GM12878 (cell line): Measurements from ENCODE around the gene NAALADL2. TPM values are rescaled to one million over a fixed set of nuclear protein-coding genes. Genes with fewer than 3 reads are reported as not detected.
A peak's percentile ranks its signal among the peaks of the same experiment; 100 is the strongest.

Experiments
- ATAC-seq: fragments of 200-7000 bp; cut with Tn5 transposase; 3 replicates; pipeline ENCODE4 v1.9.1; 2020; ENCODE audit warnings: mild to moderate bottlenecking, moderate library complexity
- BruUV-seq: library from RNA; stranded (reverse); fragments of 400-500 nt; replicated peaks from 2 replicates; lab custom pipeline; 2021; lab: Mats Ljungman, UMichigan
- CTCF ChIA-PET: fragments of 300-600 bp; sonication (Branson Sonifier 250); formaldehyde crosslinking; extraction: SDS; loops from one replicate; lab custom pipeline; 2021; ENCODE audit warnings: inconsistent platforms; lab: Yijun Ruan, JAX
- POLR2A ChIA-PET: fragments of 350-600 bp; formaldehyde crosslinking; extraction: SDS; loops from one replicate; lab custom pipeline; 2021; ENCODE audit warnings: inconsistent platforms; lab: Charles Lee
- RAD21 ChIA-PET: fragments of 300-600 bp; sonication (Branson Sonifier 250); formaldehyde crosslinking; loops from one replicate; lab custom pipeline; 2023; ENCODE audit warnings: antibody characterized with exemption; ENCODE audit not compliant: unreplicated experiment; lab: Charles Lee
- SMC1A ChIA-PET: fragments of 300-600 bp; sonication (Branson Sonifier 250); formaldehyde crosslinking; loops from one replicate; lab custom pipeline; 2023; ENCODE audit not compliant: unreplicated experiment, uncharacterized antibody; lab: Charles Lee
- DNase-seq: peaks from one replicate; pipeline ENCODE4 v3.0.0-alpha.2; 2011; ENCODE audit warnings: low read depth, low spot score
- FAIRE-seq: peaks from 3 replicates; lab custom pipeline; 2011; peaks lifted over from hg19 to GRCh38; lab: Jason Lieb, UNC
- H2AFZ ChIP-seq: 2 replicates; pipeline ENCODE4 v1.6.0; 2011; ENCODE audit warnings: low read depth, low read length, control low read depth; ENCODE audit not compliant: control insufficient read depth
- H3K27ac ChIP-seq: 2 replicates; pipeline ENCODE4 v1.5.1; 2011; ENCODE audit warnings: control low read depth; ENCODE audit not compliant: control insufficient read depth, insufficient read depth
- H3K27me3 ChIP-seq, 2 experiments: replicated peaks in 1 of 2; 2 replicates each; pipeline versions ENCODE4 v1.6.0 to v1.6.1; 2011; ENCODE audit warnings: low read length in 1 of 2; ENCODE audit not compliant: control insufficient read depth in 2 of 2, insufficient read depth in 2 of 2
- H3K36me3 ChIP-seq, 2 experiments: 2 replicates each; pipeline ENCODE4 v1.5.1; 2011; ENCODE audit warnings: low read length in 1 of 2; ENCODE audit not compliant: control insufficient read depth in 2 of 2, insufficient read depth in 2 of 2
- H3K4me1 ChIP-seq: 2 replicates; pipeline ENCODE4 v1.6.1; 2011; ENCODE audit warnings: mild to moderate bottlenecking, low read length, moderate library complexity, mixed read lengths; ENCODE audit not compliant: control insufficient read depth, insufficient read depth
- H3K4me2 ChIP-seq: 2 replicates; pipeline ENCODE4 v1.6.0; 2011; ENCODE audit warnings: control low read depth; ENCODE audit not compliant: control insufficient read depth, insufficient read depth
- H3K4me3 ChIP-seq: fragments of 200-600 bp; sonication (generic); 2 replicates; pipeline ENCODE4 v1.5.1; 2016
- H3K79me2 ChIP-seq: 2 replicates; pipeline ENCODE4 v1.6.0; 2011; ENCODE audit warnings: low read length; ENCODE audit not compliant: control insufficient read depth, insufficient read depth
- H3K9ac ChIP-seq: 2 replicates; pipeline ENCODE4 v1.8.0; 2011; ENCODE audit warnings: low read length, control low read depth, mixed read lengths; ENCODE audit not compliant: control insufficient read depth, insufficient read depth
- H3K9me3 ChIP-seq: replicated peaks from 3 replicates; pipeline ENCODE4 v1.5.1; 2011; ENCODE audit warnings: mild to moderate bottlenecking, low read length; ENCODE audit not compliant: control insufficient read depth, insufficient read depth
- H4K20me1 ChIP-seq: 2 replicates; pipeline ENCODE4 v1.6.0; 2011; ENCODE audit not compliant: control insufficient read depth, insufficient read depth
- ATF3 ChIP-seq: IDR thresholded peaks from 2 replicates; pipeline ENCODE4 v1.6.1; 2011; ENCODE audit warnings: low read depth, mild to moderate bottlenecking, low read length, moderate library complexity, borderline replicate concordance; ENCODE audit errors: extremely low read depth
- BCL11A ChIP-seq: IDR thresholded peaks from 2 replicates; pipeline ENCODE4 v1.6.1; 2011; ENCODE audit warnings: low read depth, low read length
- CBX3 ChIP-seq: fragments of 200-600 bp; sonication (generic); IDR thresholded peaks from 2 replicates; pipeline ENCODE4 v1.6.1; 2016; ENCODE audit warnings: low read depth, borderline replicate concordance
- ESRRA ChIP-seq: IDR thresholded peaks from 2 replicates; pipeline ENCODE4 v1.6.1; 2012; ENCODE audit warnings: mild to moderate bottlenecking, low read length, improper control_type of control experiment
- HCFC1 ChIP-seq: fragments of 150-350 bp; IDR thresholded peaks from 2 replicates; pipeline ENCODE4 v1.6.1; 2014; ENCODE audit warnings: low read length
- IRF5 ChIP-seq: fragments of 450-650 bp; IDR thresholded peaks from 2 replicates; pipeline ENCODE4 v1.6.1; 2017; ENCODE audit warnings: borderline replicate concordance
- MEF2A ChIP-seq: IDR thresholded peaks from 2 replicates; pipeline ENCODE4 v1.6.1; 2011; ENCODE audit warnings: low read depth, mild to moderate bottlenecking, low read length, moderate library complexity; ENCODE audit not compliant: insufficient read depth
- MYC ChIP-seq: IDR thresholded peaks from 2 replicates; pipeline ENCODE4 v1.6.1; 2011; ENCODE audit warnings: mild to moderate bottlenecking, low read length, moderate library complexity, inconsistent platforms; ENCODE audit not compliant: insufficient read depth, insufficient replicate concordance, insufficient read length, severe bottlenecking
- NFIC ChIP-seq: IDR thresholded peaks from 2 replicates; pipeline ENCODE4 v1.6.1; 2012; ENCODE audit warnings: low read depth, mild to moderate bottlenecking, inconsistent platforms, low read length, moderate library complexity
- NR2C1 ChIP-seq: fragments of 450-650 bp; IDR thresholded peaks from 2 replicates; pipeline ENCODE4 v1.6.1; 2017; ENCODE audit warnings: antibody characterized with exemption, mild to moderate bottlenecking, moderate library complexity
- PKNOX1 ChIP-seq: fragments of 450-650 bp; IDR thresholded peaks from 2 replicates; pipeline ENCODE4 v1.6.1; 2016; ENCODE audit warnings: mild to moderate bottlenecking
- RUNX3 ChIP-seq: IDR thresholded peaks from 2 replicates; pipeline ENCODE4 v1.6.1; 2012; ENCODE audit warnings: low read length, inconsistent platforms
- TCF12 ChIP-seq: IDR thresholded peaks from 2 replicates; pipeline ENCODE4 v1.6.1; 2011; ENCODE audit warnings: low read depth, mild to moderate bottlenecking, low read length
- TCF7 ChIP-seq: IDR thresholded peaks from 2 replicates; pipeline ENCODE4 v1.6.1; 2014; ENCODE audit warnings: antibody characterized with exemption, borderline replicate concordance
- ZNF24 ChIP-seq: fragments of 450-650 bp; IDR thresholded peaks from 2 replicates; pipeline ENCODE4 v1.6.1; 2017; ENCODE audit warnings: antibody characterized with exemption, mild to moderate bottlenecking
- WGBS: methylation state at CpG from one replicate; pipeline ENCODE4 v1.1.6; 2016; ENCODE audit warnings: low lambda C conversion rate; ENCODE audit not compliant: insufficient replicate concordance, insufficient coverage; ENCODE audit errors: missing lambda C conversion rate; 5-methylcytosine and 5-hydroxymethylcytosine counted together
- in situ Hi-C: fragments of 300-500 bp; cut with MboI; formaldehyde crosslinking; loops from 9 replicates; pipeline ENCODE4 v1.14.3; 2018; ENCODE audit warnings: mixed read lengths
- intact Hi-C: fragments of 100-400 bp; cut with micrococcal nuclease; formaldehyde crosslinking; loops from one replicate; pipeline ENCODE4 v1.14.2; 2022; ENCODE audit not compliant: unreplicated experiment
- polyA plus RNA-seq, 11 experiments: library from polyadenylated mRNA; depleted of rRNA in 4 of 11; unstranded in 6 of 11; stranded (reverse) in 5 of 11; fragments of >200 nt; fragmentation: Nextera tagmentation in 4 of 11; fragmentation: Illumina TruSeq in 1 of 11; extraction: Ambion mirVana in 4 of 11; extraction: Trizol in 1 of 11; gene quantifications; 1 replicate in 1 of 11; 2 replicates in 10 of 11; pipeline versions ENCODE4 v1.2.1 to v1.2.3, GENCODE V29; 2011 to 2016; ENCODE audit warnings: inconsistent platforms in 2 of 11, missing spikeins in 2 of 11, low read depth in 1 of 11
- total RNA-seq, 4 experiments: library from RNA; depleted of rRNA in 3 of 4; stranded (reverse); fragments of >200 nt in 3 of 4; fragmentation: Illumina TruSeq in 1 of 4; extraction: Trizol in 1 of 4; gene quantifications; 2 replicates each; pipeline versions ENCODE4 v1.2.1 to v1.2.3, GENCODE V29; 2013 to 2021
- TF ChIP-seq, protein P1 (sequence below): fragments of 450-650 bp; conservative IDR thresholded peaks from 2 replicates; pipeline ENCODE4 v1.6.1; 2017; ENCODE audit warnings: mild to moderate bottlenecking, moderate library complexity

NAALADL2 gene
- total and polyA plus RNA-seq, 10 of the 15 experiments (the other 5 are each of a cell fraction or from before 2014, with no cell fraction given) = 0.06 to 10.8 (median 0.46) TPM

DNA sequence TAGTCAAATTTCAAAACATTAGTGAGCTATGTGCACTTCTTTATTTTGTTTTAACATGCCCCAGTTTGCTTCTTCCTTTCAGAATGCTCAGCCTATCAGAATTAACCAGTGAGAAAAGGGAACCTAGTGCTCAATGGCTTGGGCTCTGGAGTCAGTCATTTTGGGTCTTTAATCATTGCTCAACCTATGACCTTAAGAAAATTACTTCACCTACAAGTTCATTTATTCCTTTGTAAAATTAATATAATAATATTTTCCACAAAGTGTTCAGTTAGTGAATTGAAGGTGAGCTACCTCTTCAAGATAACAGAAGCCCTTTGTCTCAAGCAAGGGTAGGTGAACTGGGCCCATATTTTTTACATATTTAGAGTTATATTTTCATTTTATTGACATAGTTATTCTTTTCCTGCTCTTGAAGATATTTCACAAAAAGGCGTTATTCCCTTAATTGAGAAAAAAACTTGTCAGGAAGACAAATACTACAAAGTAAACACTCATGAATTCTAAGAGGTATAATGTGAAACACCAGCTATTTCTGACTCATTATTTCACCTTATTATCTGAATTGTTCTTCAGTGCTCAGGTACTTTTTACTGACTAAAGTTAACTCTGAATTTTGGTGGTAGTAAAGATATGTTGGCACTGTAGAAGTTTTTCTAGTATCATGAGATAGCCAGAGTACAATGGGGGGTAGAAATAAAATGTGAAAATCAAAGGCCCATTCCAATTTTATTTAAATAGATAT is 415.5 kb downstream of the NAALADL2 start:
- intact Hi-C loops = loop anchor here (2.0 kb wide), 3 partner anchors 74 to 212 kb away; no protein-coding TSS in a partner anchor
- peak; percentile 69 for ATAC-seq
- WGBS = 0% methylated on average over 1 of the region's 1 CpG
- no TSS peak for BruUV-seq
- Histone ChIP-seq H3K36me3 (no peaks in the 10 kb centered on the region), H3K4me1 (no peaks in the 10 kb centered on the region), H3K4me2 (no peak overlapping the region), H4K20me1 (no peaks in the 10 kb centered on the region), H2AFZ (peak overlapping the region; percentile 51), H3K27ac (peak overlapping the region; percentile 57), H3K4me3 (no peak overlapping the region), H3K9ac (no peak overlapping the region; the same call in 1 of the 2 replicates), H3K9me3 (no peaks in the 10 kb centered on the region), H3K27me3 (no peaks in the 10 kb centered on the region), H3K79me2 (peaks cover 39% of the 10 kb centered on the region)
- ChIA-PET RAD21 (interaction anchor here (0.6 to 4.8 kb wide), 34 partner anchors 8 to 1156 kb away, joined by 3 to 122 read pairs (median 6); no protein-coding TSS in a partner anchor), POLR2A (interaction anchor here (0.6 to 3.8 kb wide), 18 partner anchors 9 to 212 kb away, joined by 3 to 30 read pairs (median 6); no protein-coding TSS in a partner anchor), SMC1A (interaction anchor here (0.6 to 7.5 kb wide), 38 partner anchors 8 to 666 kb away, joined by 3 to 164 read pairs (median 7); no protein-coding TSS in a partner anchor), CTCF (interaction anchor here (0.6 to 4.8 kb wide), 16 partner anchors 11 to 665 kb away, joined by 3 to 53 read pairs (median 4); no protein-coding TSS in a partner anchor)
- DNase-seq = no peak
- FAIRE-seq = no peak
- in situ Hi-C loops = no loop called here
- TF ChIP-seq ESRRA (no peak; the same call in 1 of the 2 replicates), HCFC1 (no peak), TCF12 (no peak), IRF5 (no peak), PKNOX1 (0 out of 2 replicates have a peak, but pooled peaks have one; percentile 8), MEF2A (no peak), ZNF24 (peak; percentile 42; the same call in 1 of the 2 replicates), NFIC (0 out of 2 replicates have a peak, but pooled peaks have one; percentile 0), CBX3 (no peak), ATF3 (no peak), RUNX3 (no peak), BCL11A (no peak), NR2C1 (peak; percentile 55), MYC (no peak), TCF7 (no peak)
- TF ChIP-seq, protein P1, sequence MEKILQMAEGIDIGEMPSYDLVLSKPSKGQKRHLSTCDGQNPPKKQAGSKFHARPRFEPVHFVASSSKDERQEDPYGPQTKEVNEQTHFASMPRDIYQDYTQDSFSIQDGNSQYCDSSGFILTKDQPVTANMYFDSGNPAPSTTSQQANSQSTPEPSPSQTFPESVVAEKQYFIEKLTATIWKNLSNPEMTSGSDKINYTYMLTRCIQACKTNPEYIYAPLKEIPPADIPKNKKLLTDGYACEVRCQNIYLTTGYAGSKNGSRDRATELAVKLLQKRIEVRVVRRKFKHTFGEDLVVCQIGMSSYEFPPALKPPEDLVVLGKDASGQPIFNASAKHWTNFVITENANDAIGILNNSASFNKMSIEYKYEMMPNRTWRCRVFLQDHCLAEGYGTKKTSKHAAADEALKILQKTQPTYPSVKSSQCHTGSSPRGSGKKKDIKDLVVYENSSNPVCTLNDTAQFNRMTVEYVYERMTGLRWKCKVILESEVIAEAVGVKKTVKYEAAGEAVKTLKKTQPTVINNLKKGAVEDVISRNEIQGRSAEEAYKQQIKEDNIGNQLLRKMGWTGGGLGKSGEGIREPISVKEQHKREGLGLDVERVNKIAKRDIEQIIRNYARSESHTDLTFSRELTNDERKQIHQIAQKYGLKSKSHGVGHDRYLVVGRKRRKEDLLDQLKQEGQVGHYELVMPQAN = no peak
